ENCODE results near the gene MICAL3. TPM values are rescaled to one million over a fixed set of nuclear protein-coding genes. Genes with fewer than 3 reads are reported as not detected.

MICAL3 gene
- total and polyA plus RNA-seq, 2 of the 8 experiments (the other 6 are each of a cell fraction or from before 2014, with no cell fraction given) = 8.3 to 41.8 TPM

GRCh38 chr22:17927062-17927461 is 97.3 kb downstream of the MICAL3 start:
- Histone ChIP-seq H3K27ac (ENCODE audit: low read depth, low read length) (no peak overlapping the region), H3K56ac (replicated peaks; ENCODE audit: insufficient read length, low read depth, low read length) (no peak overlapping the region), H4K91ac (replicated peaks; ENCODE audit: insufficient read length, low read length) (no peak overlapping the region), H3K9ac (replicated peaks in 1 of 4; ENCODE audit: extremely low read depth in 1 of 4, low read depth in 3 of 4, low read length in 3 of 4) (no peak overlapping the region), H3K9me3 (ENCODE audit: insufficient read depth in 2 of 2, low read depth in 1 of 2, low read length in 1 of 2) (no peaks in the 10 kb centered on the region), H3K23me2 (ENCODE audit: low read depth, low read length) (no peaks in the 10 kb centered on the region), H2AFZ (ENCODE audit: low read length) (no peak overlapping the region), H2BK12ac (ENCODE audit: low read depth, low read length) (no peak overlapping the region), H4K5ac (ENCODE audit: insufficient read length, low read depth, low read length) (no peak overlapping the region), H3K36me3 (ENCODE audit: control insufficient read depth in 2 of 4, insufficient read depth in 4 of 4, low read length in 3 of 4) (no peaks in the 10 kb centered on the region), H3K4me2 (ENCODE audit: insufficient read depth in 1 of 2, low read depth in 2 of 2, low read length in 2 of 2) (no peak overlapping the region), H3K4me1 (replicated peaks in 1 of 4; ENCODE audit: control insufficient read depth in 3 of 4, insufficient read depth in 4 of 4, low read length in 3 of 4) (peaks cover 6 to 11% (median 8%) of the 10 kb centered on the region in 4 experiments; a peak in 6 of 7 replicates), H3K79me2 (ENCODE audit: control insufficient read depth in 1 of 2, insufficient read depth in 2 of 2, low read length in 2 of 2) (peaks cover 0 to 67% of the 10 kb centered on the region in 2 experiments), H2BK120ac (replicated peaks; ENCODE audit: low read depth, low read length) (no peak overlapping the region), H3K4ac (replicated peaks; ENCODE audit: insufficient read length, low read depth, low read length) (no peak overlapping the region), H3K23ac (ENCODE audit: insufficient read length) (no peak overlapping the region), H2BK15ac (ENCODE audit: low read length) (no peak overlapping the region), H2BK5ac (ENCODE audit: low read depth, low read length) (no peak overlapping the region), H2BK20ac (ENCODE audit: low read length) (no peak overlapping the region), H3K27me3 (replicated peaks in 1 of 4; ENCODE audit: control insufficient read depth in 3 of 4, extremely low read depth in 1 of 4, insufficient read depth in 3 of 4, low read length in 3 of 4) (no peaks in the 10 kb centered on the region), H3K18ac (ENCODE audit: extremely low read depth, low read length) (no peak overlapping the region), H3K79me1 (ENCODE audit: low read depth, low read length) (peaks cover 6% of the 10 kb centered on the region; the same call in 1 of the 2 replicates), H3K4me3 (ENCODE audit: extremely low read depth in 1 of 4, insufficient read depth in 2 of 4, low read depth in 3 of 4, low read length in 4 of 4) (no peak overlapping the region), H3K14ac (ENCODE audit: insufficient read length) (no peak overlapping the region), H4K8ac (ENCODE audit: extremely low read depth, insufficient read depth, low read length) (no peak overlapping the region), H4K20me1 (replicated peaks in 1 of 2; ENCODE audit: control insufficient read depth in 1 of 2, insufficient read depth in 2 of 2, low read length in 2 of 2) (peaks cover 4 to 15% of the 10 kb centered on the region in 2 experiments), H2AK5ac (ENCODE audit: low read depth, low read length) (no peak overlapping the region)
- POLR2A ChIA-PET (ENCODE audit: partially characterized antibody) = no interaction called here
- CTCF ChIA-PET (ENCODE audit: partially characterized antibody) = interaction anchor here (1.0 kb wide), 1 partner anchor 37 kb away, joined by 3 read pairs; no protein-coding TSS in a partner anchor
- FAIRE-seq (no peak), DNase-seq (ENCODE audit: low read depth in 1 of 2, low spot score in 2 of 2) (no peak)
- TF ChIP-seq YY1 (IDR thresholded peaks at IDR 0.05; ENCODE audit: low read depth, low read length) = no peak
- TF ChIP-seq SUZ12 (IDR thresholded peaks at IDR 0.05; ENCODE audit: low read length) = no peak
- no peak for TF ChIP-seq POLR2A (IDR thresholded peaks at IDR 0.05; ENCODE audit: control extremely low read depth in 1 of 2, low read depth in 2 of 2, low read length in 2 of 2)
- TF ChIP-seq BACH1 (IDR thresholded peaks at IDR 0.05; ENCODE audit: low read length) = no peak
- TF ChIP-seq SAP30 (IDR thresholded peaks at IDR 0.05; ENCODE audit: insufficient read depth, insufficient replicate concordance, low read length) = no peak
- no peak for TF ChIP-seq POU5F1 (IDR thresholded peaks at IDR 0.05; ENCODE audit: low read depth, low read length)
- TF ChIP-seq SP4 (IDR thresholded peaks at IDR 0.05; ENCODE audit: low read length) = no peak
- TF ChIP-seq NANOG (IDR thresholded peaks at IDR 0.05; ENCODE audit: insufficient read depth, low read depth, low read length, poor library complexity, severe bottlenecking) = no peak
- TF ChIP-seq E2F6 (IDR thresholded peaks at IDR 0.05) = no peak
- TF ChIP-seq JUND (IDR thresholded peaks at IDR 0.05; ENCODE audit: low read length) = no peak
- no peak for TF ChIP-seq KDM5A (IDR thresholded peaks at IDR 0.05; ENCODE audit: low read length)
- TF ChIP-seq ATF3 (IDR thresholded peaks at IDR 0.05; ENCODE audit: insufficient read depth, low read depth, low read length) = no peak
- no peak for TF ChIP-seq SIRT6 (IDR thresholded peaks at IDR 0.05; ENCODE audit: low read length)
- TF ChIP-seq RBBP5 (IDR thresholded peaks at IDR 0.05; ENCODE audit: borderline replicate concordance, low read depth, low read length) = no peak
- TF ChIP-seq RAD21 (IDR thresholded peaks at IDR 0.05 in 1 of 2, conservative IDR thresholded peaks at IDR 0.05 in 1 of 2; ENCODE audit: low read depth in 2 of 2, low read length in 2 of 2) = no peak
